Measurements from ENCODE around the gene AK4. TPM values are rescaled to one million over a fixed set of nuclear protein-coding genes. Genes with fewer than 3 reads are reported as not detected.
"Not testable (repeated sequence)": the region's sequence is repeated elsewhere in the genome, so short reads cannot be mapped to it uniquely, and the experiment has no call there.

The AK4 gene
- polyA plus RNA-seq, 1 donor (not counting 4 experiments of a cell fraction or from before 2014, with no cell fraction given): 90.0 TPM

- dilution Hi-C loops (cut with MboI; ENCODE audit: extremely low pct_ligation_motif_present, low sequenced_read_pairs): no loop called here
- H3K4me2 ChIP-seq (ENCODE audit: control insufficient read depth, extremely low read depth, insufficient read depth, low read depth, low read length): peak overlapping the region; percentile 52
- peak overlapping the region; percentile 19 for H2AFZ ChIP-seq (ENCODE audit: control insufficient read depth, low read length)
- H3K9ac ChIP-seq (ENCODE audit: control insufficient read depth, extremely low read depth, insufficient read depth, low read length): no peak overlapping the region
- H3K27ac ChIP-seq (ENCODE audit: control insufficient read depth, insufficient read depth, low read length): no peak overlapping the region
- no peaks in the 10 kb centered on the region for H3K27me3 ChIP-seq (ENCODE audit: control insufficient read depth, extremely low read depth, insufficient read depth, low read length)
- no peak overlapping the region for H3K4me3 ChIP-seq (ENCODE audit: control insufficient read depth in 2 of 3, extremely low read depth in 1 of 3, insufficient read depth in 2 of 3, low read depth in 1 of 3, low read length in 3 of 3)
- FAIRE-seq (peak; percentile 20), DNase-seq (ENCODE audit: low read depth, low spot score) (no peak)
- no peak for TF ChIP-seq EZH2 (IDR thresholded peaks at IDR 0.05; ENCODE audit: low read length)
- no peak for TF ChIP-seq CTCF (optimal IDR thresholded peaks at IDR 0.05 in 1 of 3, IDR thresholded peaks at IDR 0.05 in 1 of 3, conservative IDR thresholded peaks at IDR 0.05 in 1 of 3; ENCODE audit: extremely low read depth in 1 of 3, insufficient read depth in 2 of 3, low read length in 3 of 3)
- peaks cover 13% of the 10 kb centered on the region for H3K4me1 ChIP-seq (ENCODE audit: control insufficient read depth, extremely low read depth, insufficient read depth, low read length)
- H3K9me1 ChIP-seq (ENCODE audit: control insufficient read depth, extremely low read depth, insufficient read depth, low read length): no peaks in the 10 kb centered on the region
- no peaks in the 10 kb centered on the region for H3K36me3 ChIP-seq (ENCODE audit: control insufficient read depth in 2 of 2, extremely low read depth in 1 of 2, insufficient read depth in 2 of 2, low read length in 2 of 2)
- H4K20me1 ChIP-seq (ENCODE audit: control insufficient read depth, extremely low read depth, insufficient read depth, low read length): no peaks in the 10 kb centered on the region
- no peaks in the 10 kb centered on the region for H3K79me2 ChIP-seq (ENCODE audit: control insufficient read depth, insufficient read depth, low read length)
- H3K9me3 ChIP-seq (ENCODE audit: control insufficient read depth, low read depth, low read length): no peaks in the 10 kb centered on the region
Measured at GRCh38 chr1:65141918-65142317, 6.1 kb upstream of the AK4 start.

GRCh38 chr1:65143112-65143658 lies 4.8 kb upstream of the AK4 start:
- H4K20me1 ChIP-seq (ENCODE audit: control insufficient read depth, extremely low read depth, insufficient read depth, low read length); H3K79me2 ChIP-seq (ENCODE audit: control insufficient read depth, insufficient read depth, low read length); H3K36me3 ChIP-seq (ENCODE audit: control insufficient read depth in 2 of 2, extremely low read depth in 1 of 2, insufficient read depth in 2 of 2, low read length in 2 of 2); FAIRE-seq; H3K27ac ChIP-seq (ENCODE audit: control insufficient read depth, insufficient read depth, low read length); H3K9me1 ChIP-seq (ENCODE audit: control insufficient read depth, extremely low read depth, insufficient read depth, low read length); H3K9ac ChIP-seq (ENCODE audit: control insufficient read depth, extremely low read depth, insufficient read depth, low read length); H3K4me2 ChIP-seq (ENCODE audit: control insufficient read depth, extremely low read depth, insufficient read depth, low read depth, low read length); H2AFZ ChIP-seq (ENCODE audit: control insufficient read depth, low read length); H3K27me3 ChIP-seq (ENCODE audit: control insufficient read depth, extremely low read depth, insufficient read depth, low read length); H3K4me3 ChIP-seq (ENCODE audit: control insufficient read depth in 2 of 3, extremely low read depth in 1 of 3, insufficient read depth in 2 of 3, low read depth in 1 of 3, low read length in 3 of 3); DNase-seq (ENCODE audit: low read depth, low spot score); dilution Hi-C loops (cut with MboI; ENCODE audit: extremely low pct_ligation_motif_present, low sequenced_read_pairs); H3K9me3 ChIP-seq (ENCODE audit: control insufficient read depth, low read depth, low read length): not testable (repeated sequence)
- peaks cover 16% of the 10 kb centered on the region for H3K4me1 ChIP-seq (ENCODE audit: control insufficient read depth, extremely low read depth, insufficient read depth, low read length)

GRCh38 chr1:65146908-65147423 lies 1.0 kb upstream of the AK4 start:
- dilution Hi-C loops (cut with MboI; ENCODE audit: extremely low pct_ligation_motif_present, low sequenced_read_pairs): no loop called here
- H3K27me3 ChIP-seq (ENCODE audit: control insufficient read depth, extremely low read depth, insufficient read depth, low read length): no peaks in the 10 kb centered on the region
- H3K4me3 ChIP-seq (ENCODE audit: control insufficient read depth in 2 of 3, extremely low read depth in 1 of 3, insufficient read depth in 2 of 3, low read depth in 1 of 3, low read length in 3 of 3): peak overlapping the region; percentile 80 to 85 (median 85)
- DNase-seq (ENCODE audit: low read depth, low spot score): no peak
- H3K79me2 ChIP-seq (ENCODE audit: control insufficient read depth, insufficient read depth, low read length): peaks cover 13% of the 10 kb centered on the region
- no peaks in the 10 kb centered on the region for H3K9me1 ChIP-seq (ENCODE audit: control insufficient read depth, extremely low read depth, insufficient read depth, low read length)
- H4K20me1 ChIP-seq (ENCODE audit: control insufficient read depth, extremely low read depth, insufficient read depth, low read length): no peaks in the 10 kb centered on the region
- H3K4me2 ChIP-seq (ENCODE audit: control insufficient read depth, extremely low read depth, insufficient read depth, low read depth, low read length): peak overlapping the region; percentile 63
- H3K9ac ChIP-seq (ENCODE audit: control insufficient read depth, extremely low read depth, insufficient read depth, low read length): peak overlapping the region; percentile 78
- TF ChIP-seq CTCF (optimal IDR thresholded peaks at IDR 0.05 in 1 of 3, IDR thresholded peaks at IDR 0.05 in 1 of 3, conservative IDR thresholded peaks at IDR 0.05 in 1 of 3; ENCODE audit: extremely low read depth in 1 of 3, insufficient read depth in 2 of 3, low read length in 3 of 3) (no peak), EZH2 (IDR thresholded peaks at IDR 0.05; ENCODE audit: low read length) (no peak)
- peaks cover 0 to 3% of the 10 kb centered on the region in 2 experiments for H3K36me3 ChIP-seq (ENCODE audit: control insufficient read depth in 2 of 2, extremely low read depth in 1 of 2, insufficient read depth in 2 of 2, low read length in 2 of 2)
- peak; percentile 44 for FAIRE-seq
- peak overlapping the region; percentile 39 for H3K27ac ChIP-seq (ENCODE audit: control insufficient read depth, insufficient read depth, low read length)
- H2AFZ ChIP-seq (ENCODE audit: control insufficient read depth, low read length): peak overlapping the region; percentile 79
- H3K4me1 ChIP-seq (ENCODE audit: control insufficient read depth, extremely low read depth, insufficient read depth, low read length): peaks cover 19% of the 10 kb centered on the region
- no peaks in the 10 kb centered on the region for H3K9me3 ChIP-seq (ENCODE audit: control insufficient read depth, low read depth, low read length)

All from keratinocyte (primary cell).